SK-N-SH (cell line): ENCODE results near the gene BRD3. TPM values are rescaled to one million over a fixed set of nuclear protein-coding genes. Genes with fewer than 3 reads are reported as not detected.

ENCODE experiments used
- CTCF ChIA-PET: fragments of 300-600, 350-600 bp; formaldehyde crosslinking; extraction: SDS; loops from one replicate; lab custom pipeline; 2021; lab: Yijun Ruan, JAX
- POLR2A ChIA-PET: fragments of 350-600 bp; sonication (Branson Sonifier 250); formaldehyde crosslinking; extraction: SDS; loops from one replicate; lab custom pipeline; 2020; ENCODE audit warnings: antibody characterized with exemption, inconsistent platforms; lab: Yijun Ruan, JAX
- DNase-seq: peaks from one replicate; pipeline ENCODE4 v3.0.0; 2012
- H2AFZ ChIP-seq: fragments of 200-600 bp; sonication (generic); 2 replicates; pipeline ENCODE4 v1.8.1; 2016; ENCODE audit warnings: antibody characterized with exemption, mild to moderate bottlenecking, low read depth
- H3F3A ChIP-seq: fragments of 200-600 bp; sonication (generic); replicated peaks from 2 replicates; pipeline ENCODE3; 2016; ENCODE audit warnings: antibody characterized with exemption, mild to moderate bottlenecking; ENCODE audit not compliant: insufficient read depth
- H3K27ac ChIP-seq, 2 experiments: fragments of 200-500 bp in 1 of 2; fragments of 200-600 bp in 1 of 2; sonication (Bioruptor generic) in 1 of 2; sonication (generic), shearing (Covaris generic) in 1 of 2; 2 replicates each; pipeline versions ENCODE4 v1.5.1 to v1.6.1; 2014 to 2016; ENCODE audit warnings: low read depth in 2 of 2, inconsistent platforms in 1 of 2, low read length in 1 of 2, mild to moderate bottlenecking in 1 of 2, mixed read lengths in 1 of 2
- H3K27me3 ChIP-seq: fragments of 200-600 bp; sonication (generic), shearing (Covaris generic); 2 replicates; pipeline ENCODE4 v1.6.1; 2016; ENCODE audit warnings: mixed run types; ENCODE audit not compliant: insufficient read depth
- H3K36me3 ChIP-seq, 2 experiments: fragments of 200-500 bp in 1 of 2; fragments of 200-600 bp in 1 of 2; sonication (Bioruptor generic) in 1 of 2; sonication (generic) in 1 of 2; replicated peaks in 1 of 2; 2 replicates each; pipeline versions ENCODE3 to v1.5.1; 2014 to 2016; ENCODE audit warnings: low read length in 1 of 2, mild to moderate bottlenecking in 1 of 2; ENCODE audit not compliant: insufficient read depth in 2 of 2, control insufficient read depth in 1 of 2
- H3K4me1 ChIP-seq, 2 experiments: fragments of 200-500 bp in 1 of 2; fragments of 200-600 bp in 1 of 2; sonication (Bioruptor generic) in 1 of 2; sonication (generic), shearing (Covaris generic) in 1 of 2; 2 replicates each; pipeline versions ENCODE4 v1.5.1 to v1.6.1; 2014 to 2016; ENCODE audit warnings: low read depth in 1 of 2, low read length in 1 of 2, mixed run types in 1 of 2; ENCODE audit not compliant: insufficient read depth in 2 of 2, control insufficient read depth in 1 of 2
- H3K4me2 ChIP-seq: fragments of 200-600 bp; sonication (generic), shearing (Covaris generic); 2 replicates; pipeline ENCODE4 v1.6.1; 2017; ENCODE audit warnings: mixed run types
- H3K4me3 ChIP-seq, 2 experiments: fragments of 200-500 bp in 1 of 2; fragments of 200-600 bp in 1 of 2; sonication (Bioruptor generic) in 1 of 2; sonication (generic), shearing (Covaris generic) in 1 of 2; 2 replicates each; pipeline versions ENCODE4 v1.5.1 to v1.8.1; 2014 to 2016; ENCODE audit warnings: low read depth in 2 of 2, inconsistent platforms in 1 of 2, low read length in 1 of 2, mild to moderate bottlenecking in 1 of 2, mixed read lengths in 1 of 2, moderate library complexity in 1 of 2
- H3K79me2 ChIP-seq: fragments of 200-600 bp; sonication (generic); 2 replicates; pipeline ENCODE4 v1.8.1; 2017; ENCODE audit warnings: mild to moderate bottlenecking; ENCODE audit not compliant: insufficient read depth
- H3K9ac ChIP-seq: fragments of 200-600 bp; sonication (generic); 2 replicates; pipeline ENCODE4 v1.6.1; 2017; ENCODE audit warnings: mixed run types
- H3K9me2 ChIP-seq: fragments of 200-600 bp; sonication (generic); 2 replicates; pipeline ENCODE4 v1.6.1; 2017; ENCODE audit warnings: mixed run types
- H3K9me3 ChIP-seq: fragments of 200-600 bp; sonication (generic); 2 replicates; pipeline ENCODE4 v1.6.1; 2017; ENCODE audit warnings: mixed run types, mild to moderate bottlenecking, moderate library complexity
- H4K20me1 ChIP-seq: fragments of 200-600 bp; sonication (generic); 2 replicates; pipeline ENCODE4 v1.6.1; 2017; ENCODE audit warnings: mild to moderate bottlenecking, mixed run types; ENCODE audit not compliant: insufficient read depth
- CHD2 ChIP-seq: fragments of 150-350 bp; IDR thresholded peaks from 2 replicates; pipeline ENCODE4 v1.6.1; 2018; ENCODE audit warnings: low read length; ENCODE audit not compliant: partially characterized antibody
- FOXJ3 ChIP-seq: sonication (generic); formaldehyde crosslinking; IDR thresholded peaks from 2 replicates; pipeline ENCODE4 v1.5.1; 2020; ENCODE audit warnings: mild to moderate bottlenecking, missing genetic modification reagents
- FOXM1 ChIP-seq: IDR thresholded peaks from 2 replicates; pipeline ENCODE4 v1.4.0; 2012; ENCODE audit warnings: low read depth, mild to moderate bottlenecking
- JUND ChIP-seq: IDR thresholded peaks from 2 replicates; pipeline ENCODE4 v1.4.0; 2012
- NRF1 ChIP-seq: IDR thresholded peaks from 2 replicates; pipeline ENCODE4 v1.6.1; 2012; ENCODE audit warnings: low read depth, mild to moderate bottlenecking, low read length
- RAD21 ChIP-seq: IDR thresholded peaks from 2 replicates; pipeline ENCODE4 v1.6.1; 2012; ENCODE audit warnings: mild to moderate bottlenecking, low read length
- RCOR1 ChIP-seq: fragments of 150-350 bp; IDR thresholded peaks from 2 replicates; pipeline ENCODE4 v1.6.1; 2017; ENCODE audit warnings: antibody characterized with exemption, low read length
- RFX5 ChIP-seq: IDR thresholded peaks from 2 replicates; pipeline ENCODE4 v1.6.1; 2012; ENCODE audit warnings: mild to moderate bottlenecking, improper control_type of control experiment, low read length
- TAF1 ChIP-seq: IDR thresholded peaks from 2 replicates; pipeline ENCODE4 v1.6.1; 2012; ENCODE audit warnings: low read depth, mild to moderate bottlenecking, low read length, moderate library complexity, borderline replicate concordance
- TEAD4 ChIP-seq: IDR thresholded peaks from 2 replicates; pipeline ENCODE4 v1.4.0; 2012; ENCODE audit warnings: mild to moderate bottlenecking, borderline replicate concordance; ENCODE audit not compliant: insufficient read depth
- YY1 ChIP-seq: IDR thresholded peaks from 2 replicates; pipeline ENCODE4 v1.4.0; 2012; ENCODE audit warnings: low read depth, mild to moderate bottlenecking
- WGBS: methylation state at CpG from one replicate; pipeline ENCODE4 v1.1.6; 2017; ENCODE audit warnings: low lambda C conversion rate; 5-methylcytosine and 5-hydroxymethylcytosine counted together
- polyA plus RNA-seq, 3 experiments: library from polyadenylated mRNA; depleted of rRNA; stranded (reverse); fragments of >200 nt; gene quantifications; 2 replicates each; pipeline ENCODE4 v1.2.3, GENCODE V29; 2012
- TF ChIP-seq, protein P1 (sequence below): fragments of 150-350 bp; IDR thresholded peaks from 2 replicates; pipeline ENCODE4 v1.6.1; 2017; ENCODE audit warnings: antibody characterized with exemption, low read length, low read depth, borderline replicate concordance
- TF ChIP-seq, protein P2 (sequence below): IDR thresholded peaks from 2 replicates; pipeline ENCODE4; 2012
- TF ChIP-seq, protein P3 (sequence below): fragments of 150-350 bp; IDR thresholded peaks from 2 replicates; pipeline ENCODE4 v1.6.1; 2016; ENCODE audit warnings: mild to moderate bottlenecking, low read depth, low read length

BRD3 gene
- polyA plus RNA-seq, 1 of the 3 experiments (the other 2 are of a cell fraction) = 11.4 TPM

DNA sequence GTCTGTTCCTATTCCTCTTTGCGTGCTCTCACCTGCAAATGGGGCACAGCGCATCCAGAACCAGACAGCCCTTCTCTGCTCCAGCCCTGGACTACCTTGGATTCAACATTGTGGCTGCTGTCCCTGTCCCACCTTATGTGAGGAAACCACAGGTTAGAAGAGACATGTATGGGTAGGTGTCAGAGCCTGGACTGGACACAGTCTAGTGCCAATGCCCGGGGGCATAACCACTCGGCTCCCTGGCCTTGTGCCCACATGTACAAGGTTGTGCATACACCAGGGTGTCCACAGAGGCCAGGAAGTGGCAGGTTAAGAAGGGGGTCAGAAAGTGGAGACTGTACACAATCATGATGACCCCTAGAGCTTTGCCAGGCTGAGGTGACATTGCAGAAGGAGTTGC is 22.1 kb upstream of the BRD3 start:
- Histone ChIP-seq H3K27ac (no peak overlapping the region), H2AFZ (no peak overlapping the region), H3K4me2 (no peak overlapping the region), H3K4me1 (peaks cover 0 to 4% of the 10 kb centered on the region in 2 experiments; a peak in 1 of 4 replicates), H3K9me2 (no peaks in the 10 kb centered on the region), H4K20me1 (no peaks in the 10 kb centered on the region), H3K9ac (no peak overlapping the region), H3K79me2 (no peaks in the 10 kb centered on the region), H3K9me3 (no peaks in the 10 kb centered on the region), H3F3A (no peaks in the 10 kb centered on the region), H3K36me3 (no peaks in the 10 kb centered on the region), H3K4me3 (no peak overlapping the region), H3K27me3 (no peaks in the 10 kb centered on the region; the same call in 1 of the 2 replicates)
- POLR2A ChIA-PET = no interaction called here
- CTCF ChIA-PET = no interaction called here
- WGBS = 79% methylated on average over 2 of the region's 4 CpGs
- TF ChIP-seq RCOR1 (no peak), CHD2 (no peak), RAD21 (no peak), FOXJ3 (CRISPR knock-in tag) (no peak), NRF1 (no peak)
- TF ChIP-seq, protein P1, sequence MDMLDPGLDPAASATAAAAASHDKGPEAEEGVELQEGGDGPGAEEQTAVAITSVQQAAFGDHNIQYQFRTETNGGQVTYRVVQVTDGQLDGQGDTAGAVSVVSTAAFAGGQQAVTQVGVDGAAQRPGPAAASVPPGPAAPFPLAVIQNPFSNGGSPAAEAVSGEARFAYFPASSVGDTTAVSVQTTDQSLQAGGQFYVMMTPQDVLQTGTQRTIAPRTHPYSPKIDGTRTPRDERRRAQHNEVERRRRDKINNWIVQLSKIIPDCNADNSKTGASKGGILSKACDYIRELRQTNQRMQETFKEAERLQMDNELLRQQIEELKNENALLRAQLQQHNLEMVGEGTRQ = no peak
- TF ChIP-seq, protein P2, sequence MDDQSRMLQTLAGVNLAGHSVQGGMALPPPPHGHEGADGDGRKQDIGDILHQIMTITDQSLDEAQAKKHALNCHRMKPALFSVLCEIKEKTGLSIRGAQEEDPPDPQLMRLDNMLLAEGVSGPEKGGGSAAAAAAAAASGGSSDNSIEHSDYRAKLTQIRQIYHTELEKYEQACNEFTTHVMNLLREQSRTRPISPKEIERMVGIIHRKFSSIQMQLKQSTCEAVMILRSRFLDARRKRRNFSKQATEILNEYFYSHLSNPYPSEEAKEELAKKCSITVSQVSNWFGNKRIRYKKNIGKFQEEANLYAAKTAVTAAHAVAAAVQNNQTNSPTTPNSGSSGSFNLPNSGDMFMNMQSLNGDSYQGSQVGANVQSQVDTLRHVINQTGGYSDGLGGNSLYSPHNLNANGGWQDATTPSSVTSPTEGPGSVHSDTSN = no peak
- DNase-seq = no peak

DNA sequence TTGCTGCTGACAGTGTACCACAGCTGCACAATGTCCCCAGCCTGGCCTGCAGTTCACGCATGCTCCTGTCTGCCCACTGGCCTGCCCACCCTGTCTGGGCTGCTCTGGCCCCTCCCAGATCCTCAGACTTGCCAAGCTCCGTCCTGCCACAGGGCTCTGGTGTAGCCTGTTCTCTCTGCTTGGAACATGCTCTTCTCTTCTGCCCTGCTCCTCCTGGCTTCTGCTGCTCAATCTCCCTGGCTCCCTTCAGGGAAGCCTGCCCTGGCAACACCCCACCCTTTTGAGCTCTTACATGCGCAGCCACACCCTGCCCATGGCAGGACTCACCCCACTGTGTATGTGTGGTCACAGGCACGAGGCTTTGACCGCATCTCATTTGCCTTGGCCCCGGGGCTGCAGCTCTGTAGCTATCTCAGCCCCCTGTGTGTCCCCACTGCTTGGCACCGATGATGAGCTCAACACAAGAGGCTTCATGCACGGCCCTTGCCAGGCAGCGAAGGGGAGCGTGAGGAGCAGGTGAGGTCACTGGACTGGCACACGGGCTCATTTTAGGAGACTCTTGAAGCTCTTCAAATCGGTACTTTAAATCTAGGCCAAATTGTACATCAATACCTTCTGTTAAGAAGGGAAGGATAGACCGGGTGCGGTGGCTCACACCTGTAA is 20.4 kb upstream of the BRD3 start:
- POLR2A ChIA-PET = no interaction called here
- peak; percentile 51 for DNase-seq
- peaks cover 0 to 4% of the 10 kb centered on the region in 2 experiments; a peak in 1 of 4 replicates for H3K4me1 ChIP-seq
- CTCF ChIA-PET = interaction anchor here (0.6 to 1.9 kb wide), 4 partner anchors 11 to 306 kb away, joined by 3 to 8 read pairs (median 3); no protein-coding TSS in a partner anchor
- H3K27ac ChIP-seq = no peak overlapping the region
- H3K4me2 ChIP-seq = no peak overlapping the region
- H2AFZ ChIP-seq = no peak overlapping the region
- no peaks in the 10 kb centered on the region for H3K36me3 ChIP-seq
- no peaks in the 10 kb centered on the region for H3K79me2 ChIP-seq
- no peaks in the 10 kb centered on the region for H3K9me2 ChIP-seq
- TF ChIP-seq JUND = no peak
- no peak overlapping the region for H3K4me3 ChIP-seq
- no peak overlapping the region for H3K9ac ChIP-seq
- WGBS = 73% methylated on average over 14 of the region's 14 CpGs
- H4K20me1 ChIP-seq = no peaks in the 10 kb centered on the region
- H3K27me3 ChIP-seq = no peaks in the 10 kb centered on the region; the same call in 1 of the 2 replicates
- no peaks in the 10 kb centered on the region for H3F3A ChIP-seq
- no peaks in the 10 kb centered on the region for H3K9me3 ChIP-seq

DNA sequence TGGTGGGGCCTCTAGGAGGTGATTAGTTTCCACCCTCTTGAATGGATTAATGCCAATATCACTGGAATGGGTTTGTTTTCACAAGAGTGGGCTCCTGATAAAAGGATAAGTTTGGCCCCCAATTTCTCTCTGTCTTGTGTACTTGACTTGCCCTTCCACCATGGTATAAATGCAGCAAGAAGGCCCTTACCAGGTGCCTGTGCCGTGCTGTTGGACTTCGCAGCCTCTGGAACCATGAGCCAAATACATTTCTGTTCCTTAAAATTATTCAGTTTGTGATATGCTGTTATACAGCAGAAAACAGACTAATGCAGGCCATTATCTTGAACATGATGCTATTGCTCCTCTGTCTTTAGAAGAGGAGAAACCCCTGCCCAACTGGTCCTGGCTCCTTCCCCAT is 17.8 kb upstream of the BRD3 start:
- Histone ChIP-seq H3K27me3 (no peaks in the 10 kb centered on the region; the same call in 1 of the 2 replicates), H3K4me3 (no peak overlapping the region), H3K9me2 (no peaks in the 10 kb centered on the region), H3K79me2 (no peaks in the 10 kb centered on the region), H4K20me1 (no peaks in the 10 kb centered on the region), H3K27ac (no peak overlapping the region), H2AFZ (no peak overlapping the region), H3K9me3 (no peaks in the 10 kb centered on the region), H3K9ac (no peak overlapping the region), H3F3A (no peaks in the 10 kb centered on the region), H3K4me2 (no peak overlapping the region), H3K4me1 (peaks cover 0 to 4% of the 10 kb centered on the region in 2 experiments; a peak in 1 of 4 replicates), H3K36me3 (no peaks in the 10 kb centered on the region)
- no peak for DNase-seq
- TF ChIP-seq, protein P3, sequence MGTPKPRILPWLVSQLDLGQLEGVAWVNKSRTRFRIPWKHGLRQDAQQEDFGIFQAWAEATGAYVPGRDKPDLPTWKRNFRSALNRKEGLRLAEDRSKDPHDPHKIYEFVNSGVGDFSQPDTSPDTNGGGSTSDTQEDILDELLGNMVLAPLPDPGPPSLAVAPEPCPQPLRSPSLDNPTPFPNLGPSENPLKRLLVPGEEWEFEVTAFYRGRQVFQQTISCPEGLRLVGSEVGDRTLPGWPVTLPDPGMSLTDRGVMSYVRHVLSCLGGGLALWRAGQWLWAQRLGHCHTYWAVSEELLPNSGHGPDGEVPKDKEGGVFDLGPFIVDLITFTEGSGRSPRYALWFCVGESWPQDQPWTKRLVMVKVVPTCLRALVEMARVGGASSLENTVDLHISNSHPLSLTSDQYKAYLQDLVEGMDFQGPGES = no peak
- no peak for TF ChIP-seq FOXM1
- no peak for TF ChIP-seq JUND
- TF ChIP-seq TEAD4 = no peak
- TF ChIP-seq TAF1 = no peak
- no peak for TF ChIP-seq YY1
- TF ChIP-seq RFX5 = no peak
- no peak for TF ChIP-seq NRF1
- POLR2A ChIA-PET = no interaction called here
- 88% methylated on average over 2 of the region's 2 CpGs for WGBS
- CTCF ChIA-PET = no interaction called here
